Body of pancreas (tissue), 4 donors: ENCODE measurements around the gene MOV10L1. TPM values are rescaled to one million over a fixed set of nuclear protein-coding genes. Genes with fewer than 3 reads are reported as not detected.

ENCODE experiments used
- ATAC-seq: fragments of 150-250 bp; one replicate; pipeline ENCODE4 v1.9.1; 2016
- DNase-seq, 4 donors: peaks; one replicate each; pipeline ENCODE4 v3.0.0-alpha.2; 2019
- H3K27ac ChIP-seq, 4 donors: fragments of 200-600 bp; sonication (generic); 1 replicate in 3 of 4; 2 replicates in 1 of 4; pipeline versions ENCODE4 v1.5.1 to v1.6.1; 2016 to 2019; ENCODE audit warnings: mild to moderate bottlenecking in 1 of 4, mixed read lengths in 1 of 4, moderate library complexity in 1 of 4
- H3K27me3 ChIP-seq, 2 donors: fragments of 200-600 bp; sonication (generic); one replicate each; pipeline ENCODE4 v1.6.0; 2016; ENCODE audit warnings: mild to moderate bottlenecking in 1 of 2
- H3K36me3 ChIP-seq, 2 donors: fragments of 200-600 bp; sonication (generic); replicated peaks in 1 of 2; 2 replicates each; pipeline ENCODE4 v1.5.1; 2016; ENCODE audit warnings: low read depth in 2 of 2; ENCODE audit not compliant: insufficient read depth in 1 of 2
- H3K4me1 ChIP-seq: fragments of 200-600 bp; sonication (generic); one replicate; pipeline ENCODE4 v1.6.0; 2016
- H3K4me3 ChIP-seq, 2 donors: fragments of 200-600 bp; sonication (generic); 1 replicate in 1 of 2; 2 replicates in 1 of 2; pipeline ENCODE4 v1.5.1; 2016 to 2019
- H3K9me3 ChIP-seq, 3 donors: fragments of 200-600 bp; sonication (generic); 1 replicate in 2 of 3; 2 replicates in 1 of 3; pipeline ENCODE4 v1.5.1; 2016
- CTCF ChIP-seq, 7 experiments: fragments of 450-650 bp in 4 of 7; fragments of 200-600 bp in 3 of 7; sonication (generic) in 3 of 7; IDR thresholded peaks; one replicate each; pipeline ENCODE4 v1.5.1; 2016 to 2019; ENCODE audit warnings: antibody characterized with exemption in 7 of 7
- POLR2A ChIP-seq, 3 donors: fragments of 450-650 bp; IDR thresholded peaks; one replicate each; pipeline ENCODE4 v1.6.1; 2016; ENCODE audit warnings: antibody characterized with exemption in 3 of 3, mild to moderate bottlenecking in 2 of 3
- WGBS, 2 donors: methylation state at CpG; one replicate each; pipeline ENCODE4 v1.1.5; 2017; 5-methylcytosine and 5-hydroxymethylcytosine counted together
- intact Hi-C: fragments of 100-400 bp; cut with DNase I; formaldehyde crosslinking; loops from one replicate; pipeline ENCODE4 v1.15.1; 2023
- total RNA-seq, 2 donors: library from RNA; depleted of rRNA; stranded (reverse); fragments of >200 nt; gene quantifications; one replicate each; pipeline ENCODE4 v1.1.0, GENCODE V29; 2016

MOV10L1 gene
- total RNA-seq, 2 donors from 2014 or later: 0.52 TPM; not detected in 1

GRCh38 chr22:50053861-50054260, 35.9 kb upstream of the MOV10L1 start:
- 88 to 91% methylated on average over 18 of the region's 18 CpGs for WGBS, 2 donors
- no peak for ATAC-seq
- TF ChIP-seq CTCF (IDR thresholded peaks at IDR 0.05): no peak
- TF ChIP-seq POLR2A (IDR thresholded peaks at IDR 0.05): no peak
- H3K4me1 ChIP-seq: peaks cover 6% of the 10 kb centered on the region
- no peaks in the 10 kb centered on the region for H3K36me3 ChIP-seq
- H3K4me3 ChIP-seq: no peak overlapping the region
- intact Hi-C loops: no loop called here
- peaks cover 0 to 6% of the 10 kb centered on the region in 2 donors for H3K27me3 ChIP-seq
- no peak for DNase-seq
- no peak overlapping the region for H3K27ac ChIP-seq
- no peaks in the 10 kb centered on the region for H3K9me3 ChIP-seq

GRCh38 chr22:50056214-50056972, 33.4 kb upstream of the MOV10L1 start:
- TF ChIP-seq POLR2A (IDR thresholded peaks at IDR 0.05): no peak
- TF ChIP-seq CTCF (IDR thresholded peaks at IDR 0.05): no peak
- Histone ChIP-seq H3K4me1 (peaks cover 14% of the 10 kb centered on the region), H3K27me3 (peaks cover 0 to 9% of the 10 kb centered on the region in 2 donors), H3K27ac (no peak overlapping the region), H3K9me3 (no peaks in the 10 kb centered on the region), H3K36me3 (no peaks in the 10 kb centered on the region), H3K4me3 (no peak overlapping the region)
- intact Hi-C loops: no loop called here
- WGBS, 2 donors: 73 to 81% methylated on average over 28 to 34 of the region's 34 CpGs
- no peak for ATAC-seq
- DNase-seq: no peak

- intact Hi-C loops: no loop called here
- TF ChIP-seq CTCF (IDR thresholded peaks at IDR 0.05) (no peak), POLR2A (IDR thresholded peaks at IDR 0.05) (no peak)
- no peaks in the 10 kb centered on the region for H3K9me3 ChIP-seq
- WGBS, 2 donors: 68 to 73% methylated on average over 10 to 14 of the region's 14 CpGs
- H3K36me3 ChIP-seq: no peaks in the 10 kb centered on the region
- no peak overlapping the region for H3K4me3 ChIP-seq
- ATAC-seq (no peak), DNase-seq (no peak)
- H3K27me3 ChIP-seq: peaks cover 0 to 9% of the 10 kb centered on the region in 2 donors
- H3K4me1 ChIP-seq: peaks cover 14% of the 10 kb centered on the region
- no peak overlapping the region for H3K27ac ChIP-seq
Observed at GRCh38 chr22:50057278-50058060, 32.3 kb upstream of the MOV10L1 start.

- no peak for TF ChIP-seq POLR2A (IDR thresholded peaks at IDR 0.05)
- TF ChIP-seq CTCF (IDR thresholded peaks at IDR 0.05): no peak
- ATAC-seq (no peak), DNase-seq (no peak)
- intact Hi-C loops: no loop called here
- H3K27me3 ChIP-seq: peaks cover 0 to 9% of the 10 kb centered on the region in 2 donors
- H3K36me3 ChIP-seq: no peaks in the 10 kb centered on the region
- WGBS, 2 donors: 10 to 32% methylated on average over 17 to 72 of the region's 102 CpGs
- no peak within 1 kb of the TSS for H3K4me3 ChIP-seq
- H3K4me1 ChIP-seq: peaks cover 14% of the 10 kb centered on the region
- no peaks in the 10 kb centered on the region for H3K9me3 ChIP-seq
- H3K27ac ChIP-seq: no peak within 1 kb of the TSS
Observed at GRCh38 chr22:50058061-50058905, 31.5 kb upstream of the MOV10L1 start, which contains the start of gene TTLL8. TTLL8 (minus strand) TSS chr22:50058298.
